H1 (cell line): ENCODE measurements around the gene MAPKAPK5. TPM values are rescaled to one million over a fixed set of nuclear protein-coding genes. Genes with fewer than 3 reads are reported as not detected.

Experiments
- CTCF ChIA-PET: fragments of 300-600 bp; sonication (Branson Sonifier 250); formaldehyde crosslinking; loops from one replicate; lab custom pipeline; 2021; ENCODE audit not compliant: partially characterized antibody; lab: Charles Lee
- POLR2A ChIA-PET: fragments of 300-600 bp; sonication (Branson Sonifier 250); formaldehyde crosslinking; loops from one replicate; lab custom pipeline; 2021; ENCODE audit warnings: inconsistent platforms; ENCODE audit not compliant: partially characterized antibody; lab: Charles Lee
- DNase-seq, 2 experiments: peaks; one replicate each; pipeline versions ENCODE4 v3.0.0 to v3.0.0-alpha.2; 2010 to 2022; ENCODE audit warnings: low spot score in 2 of 2, low read depth in 1 of 2, mixed read lengths in 1 of 2
- FAIRE-seq: peaks from 2 replicates; lab custom pipeline; 2011; peaks lifted over from hg19 to GRCh38; lab: Jason Lieb, UNC
- H2AFZ ChIP-seq: 2 replicates; pipeline ENCODE4 v1.8.1; 2012; ENCODE audit warnings: low read length, inconsistent platforms
- H2AK5ac ChIP-seq: 2 replicates; pipeline ENCODE4 v1.6.1; 2013; ENCODE audit warnings: low read depth, low read length
- H2BK120ac ChIP-seq: replicated peaks from 2 replicates; pipeline ENCODE3; 2013; ENCODE audit warnings: low read depth, low read length, inconsistent platforms
- H2BK12ac ChIP-seq: 2 replicates; pipeline ENCODE4 v1.6.1; 2013; ENCODE audit warnings: low read depth, low read length
- H2BK15ac ChIP-seq: 2 replicates; pipeline ENCODE4 v1.6.1; 2013; ENCODE audit warnings: low read length
- H2BK20ac ChIP-seq: 2 replicates; pipeline ENCODE4 v1.6.1; 2013; ENCODE audit warnings: low read length
- H2BK5ac ChIP-seq: 2 replicates; pipeline ENCODE4 v1.6.1; 2013; ENCODE audit warnings: low read depth, low read length
- H3K14ac ChIP-seq: 2 replicates; pipeline ENCODE4 v1.6.1; 2013; ENCODE audit warnings: inconsistent platforms; ENCODE audit not compliant: insufficient read length
- H3K18ac ChIP-seq: 2 replicates; pipeline ENCODE4 v1.6.1; 2013; ENCODE audit warnings: low read length; ENCODE audit errors: extremely low read depth
- H3K23ac ChIP-seq: 2 replicates; pipeline ENCODE4 v1.6.1; 2013; ENCODE audit warnings: inconsistent platforms; ENCODE audit not compliant: insufficient read length
- H3K23me2 ChIP-seq: 2 replicates; pipeline ENCODE4 v1.6.1; 2013; ENCODE audit warnings: low read depth, low read length
- H3K27ac ChIP-seq: 2 replicates; pipeline ENCODE4 v1.6.1; 2011; ENCODE audit warnings: low read depth, low read length, inconsistent platforms
- H3K27me3 ChIP-seq, 4 experiments: replicated peaks in 1 of 4; 1 replicate in 1 of 4; 2 replicates in 3 of 4; pipeline versions ENCODE4 v1.6.1 to v1.8.1; 2011 to 2013; ENCODE audit warnings: low read length in 3 of 4, mild to moderate bottlenecking in 3 of 4, inconsistent platforms in 2 of 4, mixed read lengths in 2 of 4, moderate library complexity in 1 of 4; ENCODE audit not compliant: control insufficient read depth in 3 of 4, insufficient read depth in 3 of 4; ENCODE audit errors: extremely low read depth in 1 of 4
- H3K36me3 ChIP-seq, 4 experiments: 2 replicates each; pipeline versions ENCODE4 v1.6.1 to v1.8.1; 2011 to 2013; ENCODE audit warnings: mild to moderate bottlenecking in 4 of 4, low read length in 3 of 4, moderate library complexity in 2 of 4, control low read depth in 1 of 4, inconsistent platforms in 1 of 4; ENCODE audit not compliant: insufficient read depth in 4 of 4, control insufficient read depth in 2 of 4
- H3K4ac ChIP-seq: replicated peaks from 2 replicates; pipeline ENCODE3; 2013; ENCODE audit warnings: low read length, low read depth, mixed read lengths, inconsistent platforms; ENCODE audit not compliant: insufficient read length
- H3K4me1 ChIP-seq, 4 experiments: replicated peaks in 1 of 4; 1 replicate in 1 of 4; 2 replicates in 3 of 4; pipeline versions ENCODE4 v1.6.1 to v1.8.1; 2011 to 2013; ENCODE audit warnings: low read length in 3 of 4, inconsistent platforms in 2 of 4, mixed read lengths in 1 of 4; ENCODE audit not compliant: insufficient read depth in 4 of 4, control insufficient read depth in 3 of 4
- H3K4me2 ChIP-seq, 2 experiments: 2 replicates each; pipeline versions ENCODE4 v1.6.1 to v1.8.1; 2011 to 2013; ENCODE audit warnings: low read depth in 2 of 2, low read length in 2 of 2, control low read depth in 1 of 2, inconsistent platforms in 1 of 2, mild to moderate bottlenecking in 1 of 2; ENCODE audit not compliant: insufficient read depth in 1 of 2
- H3K4me3 ChIP-seq, 4 experiments: fragments of 200-600, 300-600 bp in 1 of 4; sonication (generic), shearing (Covaris generic), sonication (Bioruptor Twin) in 1 of 4; 2 replicates each; pipeline versions ENCODE4 v1.5.1 to v1.8.1; 2011 to 2016; ENCODE audit warnings: low read length in 4 of 4, low read depth in 3 of 4, control low read depth in 2 of 4, inconsistent platforms in 2 of 4, mild to moderate bottlenecking in 2 of 4, mixed read lengths in 1 of 4, moderate library complexity in 1 of 4; ENCODE audit not compliant: insufficient read depth in 2 of 4; ENCODE audit errors: extremely low read depth in 1 of 4
- H3K56ac ChIP-seq: replicated peaks from 2 replicates; pipeline ENCODE3; 2013; ENCODE audit warnings: low read depth, mild to moderate bottlenecking, mixed read lengths, low read length, inconsistent platforms; ENCODE audit not compliant: insufficient read length
- H3K79me1 ChIP-seq: 2 replicates; pipeline ENCODE4 v1.6.1; 2013; ENCODE audit warnings: low read depth, low read length, control low read depth
- H3K79me2 ChIP-seq, 2 experiments: 2 replicates each; pipeline versions ENCODE4 v1.6.1 to v1.8.1; 2012 to 2013; ENCODE audit warnings: low read length in 2 of 2, mild to moderate bottlenecking in 2 of 2, inconsistent platforms in 1 of 2; ENCODE audit not compliant: insufficient read depth in 2 of 2, control insufficient read depth in 1 of 2
- H3K9ac ChIP-seq, 4 experiments: replicated peaks in 1 of 4; 1 replicate in 1 of 4; 2 replicates in 3 of 4; pipeline versions ENCODE4 v1.6.1 to v1.8.1; 2011 to 2013; ENCODE audit warnings: low read depth in 3 of 4, low read length in 3 of 4, control low read depth in 2 of 4, mild to moderate bottlenecking in 2 of 4, moderate library complexity in 2 of 4, inconsistent platforms in 1 of 4; ENCODE audit errors: extremely low read depth in 1 of 4
- H3K9me3 ChIP-seq, 2 experiments: 2 replicates each; pipeline versions ENCODE4 v1.6.1 to v1.8.1; 2012 to 2013; ENCODE audit warnings: mild to moderate bottlenecking in 2 of 2, moderate library complexity in 2 of 2, control low read depth in 1 of 2, inconsistent platforms in 1 of 2, low read depth in 1 of 2, low read length in 1 of 2, mixed read lengths in 1 of 2; ENCODE audit not compliant: insufficient read depth in 2 of 2
- H4K20me1 ChIP-seq, 2 experiments: replicated peaks in 1 of 2; 2 replicates each; pipeline versions ENCODE3 to v1.8.1; 2011 to 2013; ENCODE audit warnings: inconsistent platforms in 2 of 2, low read length in 2 of 2, mild to moderate bottlenecking in 1 of 2; ENCODE audit not compliant: insufficient read depth in 2 of 2, control insufficient read depth in 1 of 2
- H4K5ac ChIP-seq: 2 replicates; pipeline ENCODE4 v1.6.1; 2013; ENCODE audit warnings: low read length, low read depth, mixed read lengths, inconsistent platforms; ENCODE audit not compliant: insufficient read length
- H4K8ac ChIP-seq: 2 replicates; pipeline ENCODE4 v1.8.0; 2013; ENCODE audit warnings: mild to moderate bottlenecking, moderate library complexity, low read length, inconsistent platforms; ENCODE audit not compliant: insufficient read depth; ENCODE audit errors: extremely low read depth
- H4K91ac ChIP-seq: replicated peaks from 2 replicates; pipeline ENCODE3; 2013; ENCODE audit warnings: low read length, mixed read lengths, inconsistent platforms; ENCODE audit not compliant: insufficient read length
- BACH1 ChIP-seq: IDR thresholded peaks from 2 replicates; pipeline ENCODE4 v1.6.1; 2012; ENCODE audit warnings: low read length, improper control_type of control experiment
- CBX8 ChIP-seq: fragments of 300-800, 300-1000 bp; sonication (generic); IDR thresholded peaks from 2 replicates; pipeline ENCODE4 v1.7.1; 2016; ENCODE audit warnings: low read depth, low read length, borderline replicate concordance
- CEBPB ChIP-seq: IDR thresholded peaks from 2 replicates; pipeline ENCODE4 v1.6.1; 2012; ENCODE audit warnings: low read depth, low read length
- CREB1 ChIP-seq: IDR thresholded peaks from 2 replicates; pipeline ENCODE4 v1.6.1; 2012; ENCODE audit warnings: inconsistent platforms
- HDAC6 ChIP-seq: IDR thresholded peaks from one replicate; pipeline ENCODE4 v1.7.1; 2012; ENCODE audit warnings: low read depth, mild to moderate bottlenecking, inconsistent platforms, low read length, moderate library complexity
- KDM4A ChIP-seq: IDR thresholded peaks from one replicate; pipeline ENCODE4 v1.7.1; 2012; ENCODE audit warnings: low read depth, mild to moderate bottlenecking, moderate library complexity, low read length, inconsistent platforms; ENCODE audit not compliant: severe bottlenecking
- NRF1 ChIP-seq: IDR thresholded peaks from 2 replicates; pipeline ENCODE4 v1.6.1; 2011; ENCODE audit warnings: mild to moderate bottlenecking, low read depth, low read length, improper control_type of control experiment
- POLR2A ChIP-seq, 2 experiments: IDR thresholded peaks; 1 replicate in 1 of 2; 2 replicates in 1 of 2; pipeline ENCODE4 v1.6.1; 2011; ENCODE audit warnings: low read depth in 2 of 2, low read length in 2 of 2, mild to moderate bottlenecking in 2 of 2; ENCODE audit errors: control extremely low read depth in 1 of 2
- RAD21 ChIP-seq, 2 experiments: IDR thresholded peaks in 1 of 2; conservative IDR thresholded peaks in 1 of 2; 2 replicates each; pipeline ENCODE4 v1.6.1; 2011; ENCODE audit warnings: low read depth in 2 of 2, low read length in 2 of 2, improper control_type of control experiment in 1 of 2, inconsistent platforms in 1 of 2, mild to moderate bottlenecking in 1 of 2, moderate library complexity in 1 of 2
- SP2 ChIP-seq: IDR thresholded peaks from 2 replicates; pipeline ENCODE4 v1.6.1; 2012; ENCODE audit warnings: mild to moderate bottlenecking, low read length, inconsistent platforms
- SP4 ChIP-seq: IDR thresholded peaks from 2 replicates; pipeline ENCODE4 v1.6.1; 2012; ENCODE audit warnings: low read length, inconsistent platforms
- WGBS, 2 experiments: shearing (Covaris generic) in 1 of 2; methylation state at CpG; one replicate each; pipeline versions ENCODE4 v1.1.6 to v1.1.7; 2013 to 2015; ENCODE audit warnings: low lambda C conversion rate in 2 of 2, mixed read lengths in 2 of 2, inconsistent platforms in 1 of 2, low coverage in 1 of 2, missing lambda C conversion rate in 1 of 2; ENCODE audit not compliant: insufficient replicate concordance in 2 of 2, insufficient coverage in 1 of 2, insufficient read length in 1 of 2; ENCODE audit errors: extremely low coverage in 1 of 2, missing lambda C conversion rate in 1 of 2; 5-methylcytosine and 5-hydroxymethylcytosine counted together
- polyA plus RNA-seq, 7 experiments: library from polyadenylated mRNA; depleted of rRNA in 3 of 7; stranded (reverse) in 5 of 7; unstranded in 2 of 7; fragments of >200 nt in 5 of 7; fragments of 200-250 nt in 2 of 7; gene quantifications; 1 replicate in 5 of 7; 2 replicates in 1 of 7; 4 replicates in 1 of 7; pipeline versions ENCODE4 v1.2.1 to v1.2.3, GENCODE V29; 2011 to 2013; ENCODE audit warnings: missing spikeins in 2 of 7, mixed read lengths in 2 of 7
- total RNA-seq: library from RNA; stranded (reverse); fragmentation: NEBNext Ultra II Directional; extraction: Animal tissue kit (Norgen Biotek cat#: 25700); gene quantifications from 2 replicates; pipeline ENCODE4 v1.2.1, GENCODE V29; 2021
- TF ChIP-seq, protein P1 (sequence below): IDR thresholded peaks from 2 replicates; pipeline ENCODE4 v1.6.1; 2011; ENCODE audit warnings: low read length, improper control_type of control experiment
- TF ChIP-seq, protein P2 (sequence below): IDR thresholded peaks from 2 replicates; pipeline ENCODE4 v1.6.1; 2012; ENCODE audit warnings: inconsistent platforms

The MAPKAPK5 gene
- total and polyA plus RNA-seq, 2 of the 8 experiments (the other 6 are each of a cell fraction or from before 2014, with no cell fraction given), result 40.0 to 91.5 TPM

DNA sequence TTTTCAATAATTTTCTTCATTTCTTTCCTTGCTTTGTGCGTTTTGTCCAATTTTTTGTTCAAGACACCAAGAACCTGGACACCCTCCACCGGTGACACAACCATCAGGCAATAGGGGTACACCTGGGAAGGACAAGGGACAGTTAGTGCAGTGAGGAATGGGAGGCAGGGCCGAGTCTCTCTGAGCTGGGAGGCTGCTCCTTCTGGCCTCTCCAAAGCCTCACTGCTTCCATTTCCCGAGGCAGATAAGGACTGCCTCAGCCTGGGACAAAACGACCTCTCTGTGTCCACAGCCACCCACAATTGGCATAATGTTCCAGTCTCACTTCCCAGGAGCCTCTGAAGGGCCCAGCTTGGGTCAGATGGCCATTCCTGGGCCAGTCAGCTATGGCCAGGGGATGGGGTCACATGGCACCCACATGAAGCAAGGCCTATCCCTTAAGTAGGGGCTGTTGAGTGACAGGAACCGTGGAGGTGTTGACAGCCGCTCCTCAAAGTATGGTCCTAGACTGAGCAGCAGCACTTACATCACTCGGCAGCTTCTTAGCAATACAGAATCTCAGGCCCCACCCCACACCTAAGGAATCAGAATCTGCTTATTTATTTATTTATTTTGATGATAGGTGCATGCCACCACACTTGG is 13.6 kb upstream of the MAPKAPK5 start:
- no peak overlapping the region for H3K56ac ChIP-seq
- no peaks in the 10 kb centered on the region for H3K79me2 ChIP-seq
- no peak overlapping the region for H2BK12ac ChIP-seq
- no peak overlapping the region for H2AFZ ChIP-seq
- H3K18ac ChIP-seq, result no peak overlapping the region
- H2AK5ac ChIP-seq, result no peak overlapping the region
- ChIA-PET CTCF (no interaction called here), POLR2A (interaction anchor here (1.2 to 4.7 kb wide), 2 partner anchors 9 to 13 kb away, joined by 3 to 26 read pairs; partner anchors contain the start of gene MAPKAPK5)
- H3K14ac ChIP-seq, result no peak overlapping the region
- no peak overlapping the region for H4K91ac ChIP-seq
- no peaks in the 10 kb centered on the region for H4K20me1 ChIP-seq
- H2BK20ac ChIP-seq, result no peak overlapping the region
- DNase-seq, result no peak
- H3K79me1 ChIP-seq, result no peaks in the 10 kb centered on the region
- no peak overlapping the region for H3K23ac ChIP-seq
- H3K27me3 ChIP-seq, result no peaks in the 10 kb centered on the region
- H3K27ac ChIP-seq, result no peak overlapping the region
- no peak overlapping the region for H3K4me2 ChIP-seq
- H2BK120ac ChIP-seq, result no peak overlapping the region
- no peak overlapping the region for H3K9ac ChIP-seq
- WGBS, 2 experiments, result 83% methylated on average over 8 of the region's 8 CpGs; no CpG with 5 or more reads in 1 of the 2 experiments
- no peak overlapping the region for H4K5ac ChIP-seq
- FAIRE-seq, result no peak
- no peaks in the 10 kb centered on the region for H3K23me2 ChIP-seq
- no peak overlapping the region for H2BK5ac ChIP-seq
- peaks cover 0 to 4% of the 10 kb centered on the region in 2 experiments; a peak in 1 of 4 replicates for H3K9me3 ChIP-seq
- H4K8ac ChIP-seq, result no peak overlapping the region
- H2BK15ac ChIP-seq, result no peak overlapping the region
- no peak overlapping the region for H3K4me3 ChIP-seq
- H3K4me1 ChIP-seq, result peaks cover 0 to 3% (median 0%) of the 10 kb centered on the region in 4 experiments; a peak in 1 of 7 replicates
- H3K36me3 ChIP-seq, result no peaks in the 10 kb centered on the region
- H3K4ac ChIP-seq, result no peak overlapping the region
- TF ChIP-seq CBX8 (no peak), CEBPB (no peak), CREB1 (no peak), NRF1 (no peak), SP2 (no peak), SP4 (no peak), POLR2A (IDR thresholded peaks at IDR 0.05; ENCODE audit: control extremely low read depth in 1 of 2, low read depth in 2 of 2, low read length in 2 of 2) (no peak), BACH1 (no peak), KDM4A (no peak), HDAC6 (no peak), RAD21 (IDR thresholded peaks at IDR 0.05 in 1 of 2, conservative IDR thresholded peaks at IDR 0.05 in 1 of 2; ENCODE audit: low read depth in 2 of 2, low read length in 2 of 2) (no peak)
- TF ChIP-seq, protein P1, sequence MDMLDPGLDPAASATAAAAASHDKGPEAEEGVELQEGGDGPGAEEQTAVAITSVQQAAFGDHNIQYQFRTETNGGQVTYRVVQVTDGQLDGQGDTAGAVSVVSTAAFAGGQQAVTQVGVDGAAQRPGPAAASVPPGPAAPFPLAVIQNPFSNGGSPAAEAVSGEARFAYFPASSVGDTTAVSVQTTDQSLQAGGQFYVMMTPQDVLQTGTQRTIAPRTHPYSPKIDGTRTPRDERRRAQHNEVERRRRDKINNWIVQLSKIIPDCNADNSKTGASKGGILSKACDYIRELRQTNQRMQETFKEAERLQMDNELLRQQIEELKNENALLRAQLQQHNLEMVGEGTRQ, result no peak
- TF ChIP-seq, protein P2, sequence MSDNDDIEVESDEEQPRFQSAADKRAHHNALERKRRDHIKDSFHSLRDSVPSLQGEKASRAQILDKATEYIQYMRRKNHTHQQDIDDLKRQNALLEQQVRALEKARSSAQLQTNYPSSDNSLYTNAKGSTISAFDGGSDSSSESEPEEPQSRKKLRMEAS, result no peak
